Erythroblast (primary cell): ENCODE data around the gene SNX25.

Experiments used
- GATA1 ChIP-seq: IDR thresholded peaks from 2 replicates; pipeline ENCODE4 v1.6.1; 2011; ENCODE audit warnings: low read depth, mild to moderate bottlenecking, control low read depth, low read length, moderate library complexity
- POLR2A ChIP-seq: IDR thresholded peaks from 2 replicates; pipeline ENCODE4 v1.6.1; 2011; ENCODE audit warnings: mild to moderate bottlenecking, low read length

GRCh38 chr4:185369731-185370130, 160.3 kb downstream of the SNX25 start:
- no peak for TF ChIP-seq POLR2A
- no peak for TF ChIP-seq GATA1
